GM12878 (cell line): Measurements from ENCODE around the gene CCSER2.

Experiments used
- CHD4 ChIP-seq: fragments of 200-600 bp; sonication (generic); IDR thresholded peaks from 2 replicates; pipeline ENCODE4 v1.6.1; 2016; ENCODE audit warnings: mild to moderate bottlenecking
- EED ChIP-seq: sonication (generic); IDR thresholded peaks from 2 replicates; pipeline ENCODE4 v1.6.1; 2016; ENCODE audit warnings: antibody characterized with exemption, low read depth
- EP300 ChIP-seq, 2 experiments: fragments of 150-350 bp in 1 of 2; IDR thresholded peaks; 2 replicates each; pipeline ENCODE4 v1.6.1; 2011 to 2012; ENCODE audit warnings: low read depth in 2 of 2, low read length in 2 of 2, borderline replicate concordance in 1 of 2, improper control_type of control experiment in 1 of 2, inconsistent platforms in 1 of 2; ENCODE audit not compliant: control insufficient read depth in 1 of 2
- EZH2 ChIP-seq: IDR thresholded peaks from 2 replicates; pipeline ENCODE4 v1.6.1; 2012; ENCODE audit warnings: low read depth, mild to moderate bottlenecking, control low read depth, inconsistent platforms, low read length, borderline replicate concordance; ENCODE audit not compliant: control insufficient read depth
- HDAC2 ChIP-seq: fragments of 200-600 bp; sonication (generic); IDR thresholded peaks from 2 replicates; pipeline ENCODE4 v1.6.1; 2017
- POLR2A ChIP-seq: IDR thresholded peaks from 2 replicates; pipeline ENCODE4 v1.6.1; 2011; ENCODE audit warnings: low read depth, mild to moderate bottlenecking, low read length
- SIN3A ChIP-seq: IDR thresholded peaks from 2 replicates; pipeline ENCODE4 v1.6.1; 2012; ENCODE audit warnings: low read depth, low read length, improper control_type of control experiment
- SUZ12 ChIP-seq: fragments of 200-600 bp; sonication (generic); IDR thresholded peaks from one replicate; pipeline ENCODE4 v1.6.1; 2018; ENCODE audit warnings: antibody characterized with exemption, mild to moderate bottlenecking; ENCODE audit not compliant: unreplicated experiment
- WRNIP1 ChIP-seq: IDR thresholded peaks from 2 replicates; pipeline ENCODE4 v1.6.1; 2011; ENCODE audit warnings: low read depth, low read length, improper control_type of control experiment, borderline replicate concordance
- TF ChIP-seq, protein P1 (sequence below), 3 experiments: IDR thresholded peaks in 2 of 3; conservative IDR thresholded peaks in 1 of 3; 2 replicates each; pipeline ENCODE4 v1.5.1; 2011; ENCODE audit warnings: low read depth in 3 of 3, low read length in 3 of 3, mild to moderate bottlenecking in 3 of 3, control low read depth in 2 of 3, moderate library complexity in 2 of 3, inconsistent platforms in 1 of 3, mixed read lengths in 1 of 3; ENCODE audit not compliant: control insufficient read depth in 2 of 3, insufficient read depth in 1 of 3; ENCODE audit errors: extremely low read depth in 1 of 3
- TF ChIP-seq, protein P2 (sequence below): IDR thresholded peaks from 2 replicates; pipeline ENCODE4 v1.6.1; 2011; ENCODE audit warnings: low read depth, low read length, improper control_type of control experiment, borderline replicate concordance
- TF ChIP-seq, protein P3 (sequence below): IDR thresholded peaks from 2 replicates; pipeline ENCODE4 v1.6.1; 2012; ENCODE audit warnings: mild to moderate bottlenecking, low read depth, low read length
- TF ChIP-seq, protein P4 (sequence below): IDR thresholded peaks from 2 replicates; pipeline ENCODE4 v1.6.1; 2012; ENCODE audit warnings: low read depth, low read length, improper control_type of control experiment

DNA sequence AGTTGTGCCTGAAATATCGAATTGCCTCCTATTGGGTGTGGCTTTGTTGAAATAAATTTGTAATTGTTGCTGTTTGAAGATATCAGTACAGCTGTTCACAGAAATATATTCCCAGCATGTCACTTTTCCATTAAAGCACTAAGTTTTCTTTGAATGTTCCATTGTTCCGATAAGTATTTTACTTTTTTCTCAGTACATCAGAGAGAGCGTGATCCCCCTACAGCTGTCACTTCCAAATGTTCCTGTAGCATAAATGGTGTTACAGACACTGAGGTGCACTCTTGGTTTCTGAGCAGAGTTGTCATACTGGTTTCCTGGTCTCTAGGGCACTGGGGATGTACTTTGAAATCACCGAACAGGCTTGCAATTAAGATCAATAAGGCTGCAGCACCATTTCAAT, 189.2 kb downstream of the CCSER2 start:
- no peak for TF ChIP-seq SIN3A
- TF ChIP-seq, protein P1, sequence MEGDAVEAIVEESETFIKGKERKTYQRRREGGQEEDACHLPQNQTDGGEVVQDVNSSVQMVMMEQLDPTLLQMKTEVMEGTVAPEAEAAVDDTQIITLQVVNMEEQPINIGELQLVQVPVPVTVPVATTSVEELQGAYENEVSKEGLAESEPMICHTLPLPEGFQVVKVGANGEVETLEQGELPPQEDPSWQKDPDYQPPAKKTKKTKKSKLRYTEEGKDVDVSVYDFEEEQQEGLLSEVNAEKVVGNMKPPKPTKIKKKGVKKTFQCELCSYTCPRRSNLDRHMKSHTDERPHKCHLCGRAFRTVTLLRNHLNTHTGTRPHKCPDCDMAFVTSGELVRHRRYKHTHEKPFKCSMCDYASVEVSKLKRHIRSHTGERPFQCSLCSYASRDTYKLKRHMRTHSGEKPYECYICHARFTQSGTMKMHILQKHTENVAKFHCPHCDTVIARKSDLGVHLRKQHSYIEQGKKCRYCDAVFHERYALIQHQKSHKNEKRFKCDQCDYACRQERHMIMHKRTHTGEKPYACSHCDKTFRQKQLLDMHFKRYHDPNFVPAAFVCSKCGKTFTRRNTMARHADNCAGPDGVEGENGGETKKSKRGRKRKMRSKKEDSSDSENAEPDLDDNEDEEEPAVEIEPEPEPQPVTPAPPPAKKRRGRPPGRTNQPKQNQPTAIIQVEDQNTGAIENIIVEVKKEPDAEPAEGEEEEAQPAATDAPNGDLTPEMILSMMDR (IDR thresholded peaks at IDR 0.05 in 2 of 3, conservative IDR thresholded peaks at IDR 0.05 in 1 of 3; ENCODE audit: control insufficient read depth in 2 of 3, extremely low read depth in 1 of 3, insufficient read depth in 1 of 3, low read depth in 3 of 3, low read length in 3 of 3) = no peak
- no peak for TF ChIP-seq POLR2A
- no peak for TF ChIP-seq CHD4
- TF ChIP-seq, protein P2, sequence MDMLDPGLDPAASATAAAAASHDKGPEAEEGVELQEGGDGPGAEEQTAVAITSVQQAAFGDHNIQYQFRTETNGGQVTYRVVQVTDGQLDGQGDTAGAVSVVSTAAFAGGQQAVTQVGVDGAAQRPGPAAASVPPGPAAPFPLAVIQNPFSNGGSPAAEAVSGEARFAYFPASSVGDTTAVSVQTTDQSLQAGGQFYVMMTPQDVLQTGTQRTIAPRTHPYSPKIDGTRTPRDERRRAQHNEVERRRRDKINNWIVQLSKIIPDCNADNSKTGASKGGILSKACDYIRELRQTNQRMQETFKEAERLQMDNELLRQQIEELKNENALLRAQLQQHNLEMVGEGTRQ = no peak
- TF ChIP-seq, protein P3, sequence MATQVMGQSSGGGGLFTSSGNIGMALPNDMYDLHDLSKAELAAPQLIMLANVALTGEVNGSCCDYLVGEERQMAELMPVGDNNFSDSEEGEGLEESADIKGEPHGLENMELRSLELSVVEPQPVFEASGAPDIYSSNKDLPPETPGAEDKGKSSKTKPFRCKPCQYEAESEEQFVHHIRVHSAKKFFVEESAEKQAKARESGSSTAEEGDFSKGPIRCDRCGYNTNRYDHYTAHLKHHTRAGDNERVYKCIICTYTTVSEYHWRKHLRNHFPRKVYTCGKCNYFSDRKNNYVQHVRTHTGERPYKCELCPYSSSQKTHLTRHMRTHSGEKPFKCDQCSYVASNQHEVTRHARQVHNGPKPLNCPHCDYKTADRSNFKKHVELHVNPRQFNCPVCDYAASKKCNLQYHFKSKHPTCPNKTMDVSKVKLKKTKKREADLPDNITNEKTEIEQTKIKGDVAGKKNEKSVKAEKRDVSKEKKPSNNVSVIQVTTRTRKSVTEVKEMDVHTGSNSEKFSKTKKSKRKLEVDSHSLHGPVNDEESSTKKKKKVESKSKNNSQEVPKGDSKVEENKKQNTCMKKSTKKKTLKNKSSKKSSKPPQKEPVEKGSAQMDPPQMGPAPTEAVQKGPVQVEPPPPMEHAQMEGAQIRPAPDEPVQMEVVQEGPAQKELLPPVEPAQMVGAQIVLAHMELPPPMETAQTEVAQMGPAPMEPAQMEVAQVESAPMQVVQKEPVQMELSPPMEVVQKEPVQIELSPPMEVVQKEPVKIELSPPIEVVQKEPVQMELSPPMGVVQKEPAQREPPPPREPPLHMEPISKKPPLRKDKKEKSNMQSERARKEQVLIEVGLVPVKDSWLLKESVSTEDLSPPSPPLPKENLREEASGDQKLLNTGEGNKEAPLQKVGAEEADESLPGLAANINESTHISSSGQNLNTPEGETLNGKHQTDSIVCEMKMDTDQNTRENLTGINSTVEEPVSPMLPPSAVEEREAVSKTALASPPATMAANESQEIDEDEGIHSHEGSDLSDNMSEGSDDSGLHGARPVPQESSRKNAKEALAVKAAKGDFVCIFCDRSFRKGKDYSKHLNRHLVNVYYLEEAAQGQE = no peak
- TF ChIP-seq HDAC2 = no peak
- no peak for TF ChIP-seq EP300 (IDR thresholded peaks at IDR 0.05; ENCODE audit: borderline replicate concordance in 1 of 2, control insufficient read depth in 1 of 2, low read depth in 2 of 2, low read length in 2 of 2)
- no peak for TF ChIP-seq EZH2
- no peak for TF ChIP-seq SUZ12
- TF ChIP-seq WRNIP1 = no peak
- TF ChIP-seq, protein P4, sequence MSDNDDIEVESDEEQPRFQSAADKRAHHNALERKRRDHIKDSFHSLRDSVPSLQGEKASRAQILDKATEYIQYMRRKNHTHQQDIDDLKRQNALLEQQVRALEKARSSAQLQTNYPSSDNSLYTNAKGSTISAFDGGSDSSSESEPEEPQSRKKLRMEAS = no peak
- TF ChIP-seq EED = no peak
